Right lobe of liver (tissue), 6 donors: ENCODE results near the gene LCN1. TPM values are rescaled to one million over a fixed set of nuclear protein-coding genes. Genes with fewer than 3 reads are reported as not detected.

Experiments
- ATAC-seq, 4 donors: fragments of 200-7000 bp; cut with Tn5 transposase; one replicate each; pipeline ENCODE4 v1.9.1; 2020; ENCODE audit warnings: mild to moderate bottlenecking in 4 of 4, moderate library complexity in 4 of 4
- DNase-seq, 3 donors: peaks; one replicate each; pipeline ENCODE4 v3.0.0-alpha.2; 2020
- H3K27ac ChIP-seq, 3 donors: fragments of 200-600 bp; one replicate each; pipeline ENCODE4 v1.8.0; 2022
- H3K27me3 ChIP-seq, 2 donors: fragments of 200-600 bp; one replicate each; pipeline ENCODE4 v1.8.0; 2022
- H3K36me3 ChIP-seq, 4 donors: fragments of 200-600 bp; sonication (generic) in 1 of 4; one replicate each; pipeline versions ENCODE4 v1.5.1 to v1.8.0; 2017 to 2022; ENCODE audit warnings: control low read depth in 1 of 4
- H3K4me1 ChIP-seq, 4 donors: fragments of 200-600 bp; sonication (generic) in 1 of 4; one replicate each; pipeline versions ENCODE4 v1.5.1 to v1.8.0; 2017 to 2022; ENCODE audit warnings: control low read depth in 1 of 4
- H3K4me3 ChIP-seq, 3 donors: fragments of 200-600 bp; one replicate each; pipeline ENCODE4 v1.8.0; 2022
- H3K9me3 ChIP-seq, 4 donors: fragments of 200-600 bp; sonication (generic) in 1 of 4; one replicate each; pipeline versions ENCODE4 v1.5.1 to v1.8.0; 2017 to 2022; ENCODE audit warnings: control low read depth in 1 of 4
- CTCF ChIP-seq, 4 donors: fragments of 200-600 bp in 3 of 4; fragments of 450-650 bp in 1 of 4; IDR thresholded peaks; one replicate each; pipeline versions ENCODE4 v1.5.1 to v1.8.0; 2016 to 2022; ENCODE audit warnings: antibody characterized with exemption in 4 of 4, mild to moderate bottlenecking in 2 of 4
- POLR2A ChIP-seq: fragments of 450-650 bp; IDR thresholded peaks from one replicate; pipeline ENCODE4 v1.6.1; 2017; ENCODE audit warnings: antibody characterized with exemption, mild to moderate bottlenecking
- WGBS: methylation state at CpG from one replicate; pipeline ENCODE4 v1.1.6; 2018; ENCODE audit warnings: low coverage, low lambda C conversion rate; ENCODE audit not compliant: insufficient coverage; ENCODE audit errors: missing lambda C conversion rate; 5-methylcytosine and 5-hydroxymethylcytosine counted together
- intact Hi-C, 2 donors: fragments of 100-400 bp; cut with DNase I; formaldehyde crosslinking; loops; one replicate each; pipeline versions ENCODE4 v1.11.2 to v1.14.1; 2022
- total RNA-seq, 6 experiments: library from RNA; depleted of rRNA in 2 of 6; stranded (reverse); fragments of >200 nt in 2 of 6; fragmentation: NEBNext Ultra II Directional in 3 of 6; extraction: Animal tissue kit (Norgen Biotek cat#: 25700) in 3 of 6; gene quantifications; one replicate each; pipeline versions ENCODE4 v1.1.0 to v1.2.4, GENCODE V29; 2016 to 2023
- donor health status: DM: no; HTN: yes; CAD: no.
- donor health status: DM: no; HTN: no; CAD: no.
- donor health status: DM: no; HTN: no; CAD: no.
- donor health status: DM: no; HTN: yes; CAD: no.
- donor health status: DM: no; HTN: yes; CAD: no.

Gene LCN1
- total RNA-seq, 6 experiments from 2014 or later: not detected

DNA sequence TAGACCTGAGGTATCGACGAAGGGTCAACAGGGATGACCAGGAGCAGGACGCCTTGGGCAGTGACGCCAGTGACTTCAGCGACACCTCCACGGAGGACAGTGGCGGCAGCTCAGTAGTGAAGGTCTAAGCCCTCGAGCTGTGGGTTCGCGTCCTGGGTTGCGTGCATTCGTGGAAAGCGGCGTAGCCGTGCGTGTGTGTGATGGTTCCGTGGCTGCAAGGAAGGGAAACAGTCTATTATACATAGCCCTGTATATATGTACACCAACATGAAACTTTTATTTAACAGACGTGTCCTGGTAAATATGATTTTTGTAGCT, 33.3 kb upstream of the LCN1 start:
- Histone ChIP-seq H3K27ac (no peak overlapping the region), H3K27me3 (no peaks in the 10 kb centered on the region), H3K4me1 (peaks cover 0 to 30% (median 10%) of the 10 kb centered on the region in 4 donors), H3K4me3 (no peak overlapping the region), H3K36me3 (peaks cover 0 to 24% (median 5%) of the 10 kb centered on the region in 4 donors), H3K9me3 (no peaks in the 10 kb centered on the region)
- TF ChIP-seq CTCF (IDR thresholded peaks at IDR 0.05): no peak
- no peak for TF ChIP-seq POLR2A
- DNase-seq (peak in 1 of 3 donors; percentile 45), ATAC-seq (no peak)
- WGBS: 94% methylated on average over 15 of the region's 18 CpGs
- intact Hi-C loops: no loop called here

DNA sequence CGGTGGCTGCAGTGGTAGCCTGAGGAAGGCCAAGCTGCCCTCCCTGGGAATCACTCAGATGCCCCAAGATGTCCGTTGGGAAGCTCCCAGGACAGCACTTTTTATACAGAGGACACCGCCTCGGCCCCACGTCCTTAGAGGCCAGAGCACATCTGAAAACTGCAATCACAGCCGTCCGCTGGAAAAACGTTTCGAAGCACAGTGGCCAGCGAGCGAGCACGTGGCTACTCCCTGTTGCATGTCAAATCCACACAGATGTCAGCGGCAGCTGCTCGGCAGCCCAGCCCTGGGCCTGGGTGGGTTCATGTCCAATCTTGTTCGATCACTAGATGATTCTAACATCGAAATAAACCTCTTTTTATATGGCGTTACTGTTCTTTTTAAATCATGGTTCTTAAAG, 32.7 kb upstream of the LCN1 start:
- Histone ChIP-seq H3K4me3 (no peak overlapping the region), H3K36me3 (peaks cover 0 to 24% (median 5%) of the 10 kb centered on the region in 4 donors), H3K27me3 (no peaks in the 10 kb centered on the region), H3K4me1 (peaks cover 0 to 31% (median 10%) of the 10 kb centered on the region in 4 donors), H3K27ac (peak overlapping the region in 2 of 3 donors; percentile 91 to 97), H3K9me3 (no peaks in the 10 kb centered on the region)
- TF ChIP-seq POLR2A: no peak
- no peak for TF ChIP-seq CTCF (IDR thresholded peaks at IDR 0.05)
- 83% methylated on average over 1 of the region's 17 CpGs for WGBS
- ATAC-seq (no peak), DNase-seq (peak in 1 of 3 donors; percentile 40)
- intact Hi-C loops: no loop called here

DNA sequence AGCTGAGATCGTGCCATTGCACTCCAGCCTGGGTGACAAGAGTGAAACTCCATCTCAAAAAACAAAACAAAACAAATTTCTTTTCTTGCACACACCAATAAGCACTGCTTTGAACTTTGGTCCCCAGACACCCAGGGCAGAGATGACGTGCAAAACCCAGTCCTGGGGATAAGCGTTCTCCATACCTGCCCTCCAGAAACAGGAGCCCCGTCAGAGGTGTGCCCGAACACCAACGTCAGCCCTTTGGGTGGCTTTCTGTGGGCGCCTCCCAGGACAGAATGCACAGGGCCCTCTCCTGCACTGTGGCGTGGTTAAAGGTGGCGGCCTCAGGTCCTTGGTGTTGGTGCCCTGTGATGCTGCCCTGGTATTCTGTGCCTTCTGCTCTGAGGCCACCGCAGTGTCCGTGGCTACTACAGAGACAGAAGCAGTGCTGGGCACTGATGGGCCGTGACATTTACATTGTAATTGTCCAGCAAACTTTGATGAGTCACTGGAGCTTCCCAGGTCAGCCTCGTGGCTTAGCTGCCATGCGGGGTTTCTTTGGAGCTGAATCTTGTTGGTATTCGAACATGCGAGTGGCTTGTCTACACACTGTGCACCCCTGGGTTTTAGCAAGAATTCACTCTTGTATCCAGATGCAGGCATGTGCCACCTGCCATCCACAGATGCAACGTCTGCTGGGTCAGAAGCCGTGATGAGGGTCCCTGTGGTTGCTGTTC, 31.9 kb upstream of the LCN1 start:
- peak; percentile 45 to 51 (median 46) for ATAC-seq
- H3K4me1 ChIP-seq: peaks cover 0 to 31% (median 10%) of the 10 kb centered on the region in 4 donors
- no peak for TF ChIP-seq POLR2A
- TF ChIP-seq CTCF (IDR thresholded peaks at IDR 0.05): no peak
- H3K9me3 ChIP-seq: no peaks in the 10 kb centered on the region
- H3K4me3 ChIP-seq: peak overlapping the region in 1 of 3 donors; percentile 18
- intact Hi-C loops: no loop called here
- WGBS: 56% methylated on average over 11 of the region's 18 CpGs
- peaks cover 0 to 18% (median 3%) of the 10 kb centered on the region in 4 donors for H3K36me3 ChIP-seq
- no peaks in the 10 kb centered on the region for H3K27me3 ChIP-seq
- H3K27ac ChIP-seq: peak overlapping the region in 2 of 3 donors; percentile 91 to 97
- peak in 2 of 3 donors; percentile 75 to 78 for DNase-seq

DNA sequence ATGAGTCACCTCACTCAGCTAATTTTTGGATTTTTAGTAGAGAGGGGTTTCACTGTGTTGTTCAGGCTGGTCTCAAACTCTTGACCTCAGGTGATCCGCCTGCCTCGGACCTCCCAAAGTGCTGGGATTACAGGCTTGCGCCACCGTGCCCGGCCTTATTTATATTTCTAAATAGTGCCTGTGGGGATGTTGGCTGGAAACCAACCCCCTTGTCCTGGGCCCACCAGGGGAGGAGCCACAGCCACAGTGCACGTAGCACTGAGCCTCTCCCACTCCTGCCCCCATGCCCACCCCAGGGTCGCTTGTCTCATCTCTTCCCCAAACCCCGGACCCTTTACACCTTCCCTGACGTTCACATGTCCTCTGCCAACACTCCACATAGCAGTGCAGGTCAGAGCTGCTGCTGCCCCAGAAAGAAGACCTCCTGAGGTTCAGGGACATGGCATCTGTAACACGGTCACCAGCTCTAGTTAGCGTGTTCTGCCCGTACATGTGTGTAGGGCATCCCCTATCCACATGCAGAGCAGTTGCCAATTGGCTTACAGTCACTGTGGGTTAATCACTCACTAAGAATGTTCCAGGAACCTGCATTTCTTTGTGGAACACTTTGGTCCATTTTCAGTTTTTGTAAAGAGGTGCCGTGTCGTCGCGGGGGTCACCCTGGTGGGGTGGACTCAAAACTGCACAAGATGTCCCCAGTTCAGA, 30.9 kb upstream of the LCN1 start:
- Histone ChIP-seq H3K4me1 (peaks cover 0 to 31% (median 10%) of the 10 kb centered on the region in 4 donors), H3K4me3 (peak overlapping the region; percentile 33 to 67 (median 63)), H3K9me3 (no peaks in the 10 kb centered on the region), H3K27ac (peak overlapping the region; percentile 65 to 97 (median 91)), H3K36me3 (peaks cover 0 to 13% (median 3%) of the 10 kb centered on the region in 4 donors), H3K27me3 (no peaks in the 10 kb centered on the region)
- WGBS: 36% methylated on average over 12 of the region's 16 CpGs
- TF ChIP-seq POLR2A: no peak
- no peak for TF ChIP-seq CTCF (IDR thresholded peaks at IDR 0.05)
- ATAC-seq (peak; percentile 73 to 78 (median 76)), DNase-seq (peak in 2 of 3 donors; percentile 55 to 73)
- intact Hi-C loops: no loop called here
